HG03571 (cell line): ENCODE data around the gene ANO1.

Experiments used
- ATAC-seq: cut with Tn5 transposase; IDR thresholded peaks from one replicate; pipeline ENCODE4 v1.9.1; 2021; ENCODE audit not compliant: unreplicated experiment

ANO1 gene

GRCh38 chr11:70092959-70093715 lies 15.0 kb downstream of the ANO1 start:
- no peak for ATAC-seq

DNA sequence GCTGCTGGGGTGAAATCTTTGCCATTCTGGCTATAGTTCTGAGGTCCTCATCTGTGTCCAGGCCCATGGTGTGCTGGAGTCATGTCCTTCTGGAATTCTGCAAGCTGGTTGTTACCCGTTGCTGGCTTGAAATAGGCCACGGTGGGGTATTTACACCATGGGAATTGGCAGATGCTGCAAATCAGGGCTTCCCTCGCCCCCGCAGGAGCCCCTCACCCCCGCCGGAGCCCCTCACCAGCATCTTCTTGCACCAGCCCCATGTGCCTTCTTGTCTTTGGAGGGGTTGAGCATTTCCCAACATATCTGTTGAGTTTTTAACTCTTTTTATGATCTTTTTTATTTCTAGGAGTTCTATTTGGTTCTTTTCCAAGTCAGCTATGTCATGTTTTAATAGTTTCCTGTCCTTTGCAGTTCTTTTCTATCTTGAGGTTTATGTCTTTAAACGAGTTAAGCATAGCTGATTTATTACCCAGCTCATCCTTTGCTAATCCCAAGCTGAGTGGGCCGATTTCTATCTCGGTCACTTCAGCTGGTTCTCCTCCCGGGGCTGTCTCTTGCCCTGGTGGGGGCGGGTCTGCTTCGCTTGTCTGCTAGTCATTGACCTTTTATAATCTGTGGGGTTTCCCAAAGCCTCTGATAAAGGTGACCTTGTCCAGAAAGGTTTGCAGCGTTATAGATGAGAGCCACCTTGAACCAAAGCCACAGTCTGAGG lies 17.6 kb downstream of the ANO1 start:
- ATAC-seq = no peak

DNA sequence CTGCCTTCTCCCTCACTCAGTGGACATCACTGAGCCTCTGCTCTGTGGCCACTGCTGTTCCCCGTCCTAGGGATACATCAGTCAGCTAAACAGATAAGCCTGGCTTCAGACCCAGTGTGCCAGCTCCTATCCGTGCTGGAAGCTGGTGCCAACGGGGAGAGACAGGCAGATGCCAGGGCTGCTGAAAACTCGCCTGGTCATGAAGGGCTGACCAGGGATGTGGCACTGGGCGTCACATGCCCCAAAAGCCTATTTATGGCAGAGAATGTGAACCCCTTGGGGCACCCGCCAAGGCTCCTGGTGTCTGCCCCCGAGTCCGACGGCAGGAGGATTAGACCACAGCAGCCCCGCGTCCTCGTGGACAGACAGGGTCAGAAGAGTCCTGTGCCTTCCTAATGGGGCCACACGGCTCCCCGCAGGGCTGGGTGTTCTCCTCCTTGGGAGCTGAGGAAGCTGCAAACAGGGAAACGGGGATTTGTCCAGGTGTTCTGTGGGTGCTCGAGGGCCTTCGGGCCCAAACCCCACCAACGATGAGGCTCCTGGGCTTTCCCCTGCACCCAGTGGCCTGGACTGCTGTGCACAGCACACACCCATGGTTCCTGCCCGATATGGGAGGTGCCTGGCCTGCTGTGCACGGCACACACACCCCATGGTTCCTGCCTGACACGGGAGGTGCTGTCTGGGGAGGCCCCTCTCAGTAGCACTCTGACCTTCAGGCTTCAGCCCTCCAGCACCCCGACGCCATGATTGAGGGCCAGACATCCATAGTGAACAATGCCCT lies 19.9 kb downstream of the ANO1 start:
- no peak for ATAC-seq

DNA sequence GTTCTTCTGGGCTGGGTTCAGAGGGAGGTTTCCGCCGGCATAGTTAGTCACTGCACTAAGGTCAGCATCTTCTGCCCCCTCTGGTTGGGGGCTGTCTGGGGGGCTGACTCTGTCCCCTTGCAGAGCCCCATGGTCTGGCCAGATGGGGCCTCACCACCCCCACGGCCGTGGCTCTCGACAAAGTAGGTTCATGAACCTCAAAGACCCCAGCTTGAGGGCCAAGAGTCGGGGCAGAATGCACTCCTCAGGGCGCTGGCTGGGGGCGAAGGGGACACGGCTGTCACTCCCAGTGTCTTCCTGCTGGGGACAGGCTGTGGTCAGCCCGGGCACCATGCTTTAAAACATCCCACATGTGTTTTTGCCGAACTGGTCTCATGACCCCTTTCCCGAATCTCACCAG lies 20.8 kb downstream of the ANO1 start:
- no peak for ATAC-seq

GRCh38 chr11:70099578-70100279 lies 21.6 kb downstream of the ANO1 start:
- no peak for ATAC-seq

GRCh38 chr11:70100280-70100603 lies 22.1 kb downstream of the ANO1 start:
- ATAC-seq = no peak

GRCh38 chr11:70100791-70101190 lies 22.7 kb downstream of the ANO1 start:
- no peak for ATAC-seq

- ATAC-seq = no peak
Measured at GRCh38 chr11:70103256-70103975, 25.3 kb downstream of the ANO1 start.

- ATAC-seq = no peak
Measured at GRCh38 chr11:70104419-70104818, 26.3 kb downstream of the ANO1 start.

- no peak for ATAC-seq
Measured at GRCh38 chr11:70104961-70105360, 26.8 kb downstream of the ANO1 start.

- ATAC-seq = no peak
Measured at GRCh38 chr11:70105369-70105754, 27.2 kb downstream of the ANO1 start.

DNA sequence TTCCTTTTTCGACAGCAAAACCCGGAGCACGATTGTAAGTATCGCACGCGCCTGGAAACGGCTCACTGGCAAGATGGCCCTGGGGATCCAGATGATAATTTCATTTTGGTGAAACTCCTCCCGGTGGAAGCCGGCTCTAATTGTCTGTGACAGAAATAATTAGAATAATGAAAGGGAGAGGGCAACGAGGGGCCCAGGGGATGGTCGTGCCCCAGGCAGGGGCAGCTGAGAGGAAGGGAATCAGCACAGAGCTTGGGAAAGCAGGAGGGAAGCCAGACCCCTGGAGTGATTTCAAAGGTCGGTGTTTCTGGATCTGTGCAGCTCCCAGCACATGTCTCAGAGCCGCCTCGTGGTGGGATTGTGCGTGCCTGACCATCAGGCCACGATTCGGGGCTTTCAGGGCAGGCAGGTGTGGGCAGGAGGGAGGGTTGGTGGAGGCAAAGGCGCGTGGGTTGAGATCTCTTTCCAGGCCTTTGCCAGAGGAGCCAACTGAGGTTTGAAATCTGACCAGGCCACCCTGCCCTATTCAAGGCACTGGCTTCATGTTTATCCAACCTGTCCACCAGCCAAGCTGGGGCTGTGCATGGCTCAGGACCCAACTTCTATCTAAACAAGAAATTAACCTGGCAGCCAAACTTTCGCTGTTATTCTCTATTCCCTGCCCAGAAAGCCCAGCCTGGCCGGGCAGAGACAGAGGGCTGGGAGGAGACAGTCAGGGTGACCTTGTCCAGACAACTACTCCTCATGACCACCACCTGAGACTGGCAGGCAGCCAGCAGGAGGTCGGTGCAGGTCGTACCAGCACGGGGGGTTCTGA lies 27.8 kb downstream of the ANO1 start:
- ATAC-seq = no peak

GRCh38 chr11:70106757-70107156 lies 28.6 kb downstream of the ANO1 start:
- no peak for ATAC-seq

GRCh38 chr11:70107191-70107590 lies 29.1 kb downstream of the ANO1 start:
- ATAC-seq = no peak

GRCh38 chr11:70107756-70108155 lies 29.6 kb downstream of the ANO1 start:
- ATAC-seq = no peak

DNA sequence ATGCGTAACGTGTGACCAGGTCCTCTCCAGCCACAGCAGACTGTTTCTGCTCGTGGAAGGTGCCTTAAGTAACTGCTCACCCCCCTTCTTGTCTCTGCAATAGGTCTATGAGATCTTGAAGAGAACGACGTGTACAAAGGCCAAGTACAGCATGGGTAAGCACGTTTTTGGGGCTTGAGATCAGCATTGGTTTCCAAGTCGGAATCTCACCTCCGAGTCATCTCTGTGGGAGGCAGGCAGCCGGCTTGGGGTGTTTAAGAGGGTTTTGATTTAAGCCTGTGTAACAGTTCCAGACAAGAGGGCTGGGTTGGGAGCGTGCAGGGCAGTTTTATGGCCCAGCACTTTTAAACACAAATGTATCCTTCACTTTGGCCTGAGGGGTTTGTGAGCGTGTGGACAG lies 30.1 kb downstream of the ANO1 start:
- no peak for ATAC-seq

DNA sequence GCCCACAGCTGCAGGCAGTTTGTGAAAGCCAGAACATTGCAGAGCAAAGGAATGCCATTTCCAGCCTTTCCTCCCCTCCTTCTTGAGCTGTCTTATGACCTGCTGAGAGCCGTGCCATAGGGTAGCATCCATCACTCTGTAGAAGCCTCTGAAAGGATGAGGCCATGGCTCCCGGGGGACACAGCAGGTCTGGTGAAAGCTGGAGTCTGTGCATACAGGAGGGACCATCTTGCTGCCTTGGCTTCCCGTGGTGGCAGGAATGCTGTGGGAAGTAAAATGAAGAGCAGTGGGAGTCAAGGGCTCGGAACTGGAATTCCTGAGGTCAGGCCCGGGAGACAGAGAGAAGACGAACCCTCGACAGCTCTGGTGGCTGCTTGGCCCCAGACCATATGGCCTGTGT lies 30.9 kb downstream of the ANO1 start:
- ATAC-seq = no peak

- ATAC-seq = no peak
Measured at GRCh38 chr11:70109903-70110302, 31.8 kb downstream of the ANO1 start.

DNA sequence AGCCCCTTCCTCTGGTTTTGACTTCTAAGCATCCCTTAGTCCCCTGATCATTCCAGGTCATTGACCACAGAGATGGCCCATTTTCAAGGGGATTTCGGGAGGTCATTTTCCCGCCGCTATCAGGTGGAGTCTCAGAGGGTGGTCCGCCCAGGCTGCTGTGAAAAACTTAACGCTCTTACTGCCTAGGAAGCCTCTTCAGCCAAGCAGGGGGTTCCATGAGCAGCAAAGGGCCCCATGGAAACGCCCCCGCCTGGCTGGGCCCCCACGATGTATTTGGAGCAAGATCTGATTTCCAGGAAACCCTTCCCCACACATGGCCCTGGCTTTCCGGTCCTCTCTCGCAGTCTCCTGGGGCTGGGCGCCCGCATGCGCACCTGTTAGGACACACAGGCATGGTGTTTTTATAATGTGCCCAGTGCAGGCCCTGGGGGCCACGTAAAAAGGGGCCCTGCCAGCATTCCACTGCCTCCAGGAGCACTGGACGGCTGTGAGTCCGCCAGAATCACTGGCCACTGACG lies 32.5 kb downstream of the ANO1 start:
- ATAC-seq = no peak
